MM.1S (cell line): ENCODE measurements around the gene SCAI.
"Not testable (repeated sequence)": the region's sequence is repeated elsewhere in the genome, so short reads cannot be mapped to it uniquely, and the experiment has no call there.

Experiments
- DNase-seq: peaks from one replicate; pipeline ENCODE4 v3.0.0-alpha.2; 2015
- H2AFZ ChIP-seq: fragments of 300-600 bp; sonication (generic); 2 replicates; pipeline ENCODE4 v1.6.0; 2016; ENCODE audit warnings: antibody characterized with exemption, low read length
- H3F3A ChIP-seq: fragments of 300-600 bp; sonication (generic); 2 replicates; pipeline ENCODE4 v1.6.1; 2016; ENCODE audit warnings: mild to moderate bottlenecking, antibody characterized with exemption, low read length, moderate library complexity, mixed read lengths; ENCODE audit not compliant: insufficient read depth
- H3K27ac ChIP-seq: fragments of 300-600 bp; sonication (generic); 2 replicates; pipeline ENCODE4 v1.5.1; 2016; ENCODE audit warnings: mild to moderate bottlenecking, low read length
- H3K27me3 ChIP-seq: fragments of 300-600 bp; sonication (generic); replicated peaks from 2 replicates; pipeline ENCODE4 v1.6.0; 2016; ENCODE audit warnings: low read length; ENCODE audit not compliant: insufficient read depth
- H3K36me3 ChIP-seq: fragments of 300-600 bp; sonication (generic); replicated peaks from 2 replicates; pipeline ENCODE4 v1.6.1; 2016; ENCODE audit warnings: mild to moderate bottlenecking, low read length, mixed read lengths; ENCODE audit not compliant: insufficient read depth
- H3K4me1 ChIP-seq: fragments of 300-600 bp; sonication (generic); 2 replicates; pipeline ENCODE4 v1.6.1; 2016; ENCODE audit warnings: low read length, mixed read lengths
- H3K4me2 ChIP-seq: fragments of 300-600 bp; sonication (generic); 2 replicates; pipeline ENCODE4 v1.6.0; 2016; ENCODE audit warnings: low read depth, low read length
- H3K4me3 ChIP-seq: fragments of 300-600 bp; sonication (generic); 2 replicates; pipeline ENCODE4 v1.5.1; 2016; ENCODE audit warnings: low read length, mixed read lengths
- H3K79me2 ChIP-seq: fragments of 300-600 bp; sonication (generic); 2 replicates; pipeline ENCODE4 v1.6.1; 2016; ENCODE audit warnings: mixed run types, low read length, mixed read lengths
- H3K9ac ChIP-seq: fragments of 300-600 bp; sonication (generic); 2 replicates; pipeline ENCODE4 v1.6.1; 2016; ENCODE audit warnings: low read length, mixed read lengths
- H3K9me2 ChIP-seq: fragments of 300-600 bp; sonication (generic); replicated peaks from 2 replicates; pipeline ENCODE4 v1.6.1; 2016; ENCODE audit warnings: mild to moderate bottlenecking, low read length, mixed read lengths; ENCODE audit not compliant: insufficient read depth
- H3K9me3 ChIP-seq: fragments of 300-600 bp; sonication (generic); replicated peaks from 2 replicates; pipeline ENCODE4 v1.6.1; 2016; ENCODE audit warnings: mild to moderate bottlenecking, low read length, mixed read lengths; ENCODE audit not compliant: insufficient read depth
- H4K20me1 ChIP-seq: fragments of 300-600 bp; sonication (generic); 2 replicates; pipeline ENCODE4 v1.6.1; 2016; ENCODE audit warnings: mild to moderate bottlenecking, low read length, moderate library complexity, mixed read lengths; ENCODE audit not compliant: insufficient read depth
- EZH2 ChIP-seq: fragments of 300-600 bp; sonication (generic); optimal IDR thresholded peaks from 2 replicates; pipeline ENCODE3; 2017; ENCODE audit warnings: low read depth, mild to moderate bottlenecking, antibody characterized with exemption, low read length, mixed read lengths
- EZH2phosphoT487 ChIP-seq: fragments of 300-600 bp; sonication (generic); IDR thresholded peaks from 2 replicates; pipeline ENCODE4 v1.6.1; 2018; ENCODE audit warnings: antibody characterized with exemption, low read length
- TF ChIP-seq, protein P1 (sequence below): fragments of 300-600 bp; sonication (generic); IDR thresholded peaks from 2 replicates; pipeline ENCODE4 v1.5.1; 2016; ENCODE audit warnings: antibody characterized with exemption, low read length, mixed read lengths

SCAI gene

DNA sequence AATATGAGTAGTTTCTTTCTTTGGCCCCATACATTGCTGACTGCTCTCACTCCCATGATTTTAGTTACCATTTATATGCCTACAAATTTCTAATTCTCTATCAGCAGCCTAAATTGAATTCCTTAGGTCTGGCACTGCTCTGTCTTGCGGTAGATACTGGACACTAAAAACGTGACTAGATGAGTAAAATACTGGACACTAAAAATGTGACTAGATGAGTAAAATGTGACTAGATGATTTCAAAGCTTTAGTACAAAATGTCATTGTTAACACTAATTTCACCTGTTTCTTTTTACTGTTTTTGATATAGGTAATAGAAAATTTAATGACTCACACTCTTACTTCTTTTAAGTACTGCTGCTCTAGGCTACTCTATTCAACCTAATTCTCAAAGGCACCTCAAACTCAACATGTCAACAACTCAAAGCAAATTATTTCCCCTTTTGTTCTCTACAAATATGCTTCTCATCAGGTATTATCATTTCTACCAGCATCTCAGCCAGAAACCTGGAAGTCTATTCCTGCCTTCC is 171.0 kb downstream of the SCAI start:
- no peak overlapping the region for H3K27ac ChIP-seq
- TF ChIP-seq EZH2phosphoT487 (no peak), EZH2 (no peak)
- TF ChIP-seq, protein P1, sequence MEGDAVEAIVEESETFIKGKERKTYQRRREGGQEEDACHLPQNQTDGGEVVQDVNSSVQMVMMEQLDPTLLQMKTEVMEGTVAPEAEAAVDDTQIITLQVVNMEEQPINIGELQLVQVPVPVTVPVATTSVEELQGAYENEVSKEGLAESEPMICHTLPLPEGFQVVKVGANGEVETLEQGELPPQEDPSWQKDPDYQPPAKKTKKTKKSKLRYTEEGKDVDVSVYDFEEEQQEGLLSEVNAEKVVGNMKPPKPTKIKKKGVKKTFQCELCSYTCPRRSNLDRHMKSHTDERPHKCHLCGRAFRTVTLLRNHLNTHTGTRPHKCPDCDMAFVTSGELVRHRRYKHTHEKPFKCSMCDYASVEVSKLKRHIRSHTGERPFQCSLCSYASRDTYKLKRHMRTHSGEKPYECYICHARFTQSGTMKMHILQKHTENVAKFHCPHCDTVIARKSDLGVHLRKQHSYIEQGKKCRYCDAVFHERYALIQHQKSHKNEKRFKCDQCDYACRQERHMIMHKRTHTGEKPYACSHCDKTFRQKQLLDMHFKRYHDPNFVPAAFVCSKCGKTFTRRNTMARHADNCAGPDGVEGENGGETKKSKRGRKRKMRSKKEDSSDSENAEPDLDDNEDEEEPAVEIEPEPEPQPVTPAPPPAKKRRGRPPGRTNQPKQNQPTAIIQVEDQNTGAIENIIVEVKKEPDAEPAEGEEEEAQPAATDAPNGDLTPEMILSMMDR: no peak
- no peaks in the 10 kb centered on the region for H3K79me2 ChIP-seq
- no peak overlapping the region for H3K9ac ChIP-seq
- no peaks in the 10 kb centered on the region for H3K9me3 ChIP-seq
- no peak for DNase-seq
- H4K20me1 ChIP-seq: no peaks in the 10 kb centered on the region
- no peak overlapping the region for H2AFZ ChIP-seq
- H3K4me2 ChIP-seq: no peak overlapping the region
- no peaks in the 10 kb centered on the region for H3F3A ChIP-seq
- H3K27me3 ChIP-seq: no peaks in the 10 kb centered on the region
- H3K36me3 ChIP-seq: no peaks in the 10 kb centered on the region
- H3K4me1 ChIP-seq: peaks cover 6% of the 10 kb centered on the region; the same call in 1 of the 2 replicates
- H3K4me3 ChIP-seq: no peak overlapping the region
- H3K9me2 ChIP-seq: no peaks in the 10 kb centered on the region

DNA sequence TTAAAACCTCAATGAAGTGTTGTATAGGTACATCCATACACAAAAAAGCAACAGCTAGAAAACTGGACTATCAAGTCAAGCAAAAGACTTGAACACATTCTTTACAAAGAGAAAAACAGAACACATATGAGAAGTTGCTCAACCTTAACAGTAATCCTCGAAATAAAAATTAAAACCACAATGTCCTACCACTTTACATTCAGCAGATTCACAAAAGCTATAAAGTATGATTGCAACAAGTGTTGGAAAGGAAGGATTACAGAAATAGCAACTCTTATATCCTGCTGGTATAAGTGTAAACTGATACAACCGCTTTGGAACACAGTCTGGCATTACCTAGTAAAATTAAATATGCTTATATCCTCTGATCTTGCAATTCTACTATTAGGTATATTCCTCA is 173.9 kb downstream of the SCAI start:
- no peak overlapping the region for H3K27ac ChIP-seq
- no peaks in the 10 kb centered on the region for H3F3A ChIP-seq
- H3K79me2 ChIP-seq: no peaks in the 10 kb centered on the region
- H3K9me3 ChIP-seq: no peaks in the 10 kb centered on the region
- no peaks in the 10 kb centered on the region for H3K27me3 ChIP-seq
- no peak overlapping the region for H3K9ac ChIP-seq
- H3K9me2 ChIP-seq: no peaks in the 10 kb centered on the region
- H3K4me2 ChIP-seq: no peak overlapping the region
- no peak overlapping the region for H2AFZ ChIP-seq
- H3K4me1 ChIP-seq: no peaks in the 10 kb centered on the region
- no peak for DNase-seq
- no peak overlapping the region for H3K4me3 ChIP-seq
- TF ChIP-seq, protein P1: no peak
- TF ChIP-seq EZH2phosphoT487 (no peak), EZH2 (no peak)
- H4K20me1 ChIP-seq: no peaks in the 10 kb centered on the region
- H3K36me3 ChIP-seq: no peaks in the 10 kb centered on the region

DNA sequence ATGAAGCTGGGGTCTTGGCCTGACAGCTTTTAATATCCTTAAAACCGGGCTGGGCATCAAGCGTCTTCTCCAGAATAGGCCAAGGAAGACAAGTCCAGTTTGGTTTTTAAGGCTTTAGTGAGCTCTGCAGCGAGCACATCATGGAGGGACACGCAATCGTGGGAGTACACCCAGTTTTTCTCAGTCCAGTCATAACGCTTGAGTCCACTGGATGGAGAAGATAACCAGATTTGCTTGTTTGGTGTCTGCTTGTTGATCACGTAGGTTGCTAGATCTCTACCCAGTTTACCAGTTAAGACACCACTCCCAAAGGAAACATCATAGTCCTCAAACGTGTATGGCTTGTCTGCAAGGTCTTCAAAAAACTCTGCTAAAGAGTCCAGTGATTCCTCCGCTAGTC is 175.1 kb downstream of the SCAI start:
- DNase-seq: no peak
- Histone ChIP-seq H3K9me2 (no peaks in the 10 kb centered on the region), H3F3A (no peaks in the 10 kb centered on the region), H3K27me3 (no peaks in the 10 kb centered on the region), H3K9ac (no peak overlapping the region), H3K79me2 (no peaks in the 10 kb centered on the region), H3K4me3 (no peak overlapping the region), H3K4me1 (no peaks in the 10 kb centered on the region), H4K20me1 (no peaks in the 10 kb centered on the region), H3K9me3 (no peaks in the 10 kb centered on the region), H3K27ac (no peak overlapping the region), H2AFZ (no peak overlapping the region), H3K4me2 (no peak overlapping the region), H3K36me3 (no peaks in the 10 kb centered on the region)
- TF ChIP-seq, protein P1: no peak
- TF ChIP-seq EZH2: no peak
- no peak for TF ChIP-seq EZH2phosphoT487

DNA sequence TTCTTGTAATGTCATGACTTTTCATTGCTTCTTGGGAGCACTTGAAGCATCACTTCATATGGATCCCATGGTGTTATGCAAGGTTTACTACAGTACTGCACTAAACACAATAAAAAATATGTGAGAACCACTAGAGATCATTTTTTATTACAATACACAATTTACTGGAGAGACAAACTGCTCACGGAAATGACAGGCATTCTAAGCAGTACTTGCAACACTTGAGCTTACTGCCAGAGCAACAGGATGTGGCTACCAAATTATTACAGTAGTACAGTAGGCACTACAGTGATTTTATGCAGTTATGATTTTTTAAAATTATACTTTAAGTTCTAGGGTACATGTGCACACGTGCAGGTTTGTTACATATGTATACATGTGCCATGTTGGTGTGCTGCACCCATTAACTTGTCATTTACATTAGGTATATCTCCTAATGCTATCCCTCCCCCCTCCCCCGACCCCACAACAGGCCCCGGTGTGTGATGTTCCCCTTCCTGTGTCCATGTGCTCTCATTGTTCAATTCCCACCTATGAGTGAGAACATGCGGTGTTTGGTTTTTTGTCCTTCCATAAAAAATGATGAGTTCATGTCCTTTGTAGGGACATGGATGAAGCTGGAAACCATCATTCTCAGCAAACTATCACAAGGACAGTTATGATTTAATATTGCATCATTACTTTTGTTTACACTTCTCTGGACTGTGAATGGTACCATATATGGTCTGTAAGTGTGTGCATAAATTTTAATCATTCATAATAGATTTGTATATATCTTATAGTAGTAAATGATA is 177.4 kb downstream of the SCAI start:
- H3K27ac ChIP-seq: not testable (repeated sequence)

More for the DNA sequence above, 177.4 kb downstream of the SCAI start:
- not testable (repeated sequence) for H3K9ac ChIP-seq, H3K4me3 ChIP-seq, H3K9me2 ChIP-seq, H3K4me1 ChIP-seq, H3K4me2 ChIP-seq, H2AFZ ChIP-seq, H4K20me1 ChIP-seq, H3K9me3 ChIP-seq, H3K27me3 ChIP-seq, H3K79me2 ChIP-seq, H3K36me3 ChIP-seq, DNase-seq, H3F3A ChIP-seq
